GM18873 (cell line): ENCODE data around the gene PBRM1.
"Not testable (repeated sequence)": the region's sequence is repeated elsewhere in the genome, so short reads cannot be mapped to it uniquely, and the experiment has no call there.

ENCODE experiments used
- ATAC-seq: cut with Tn5 transposase; IDR thresholded peaks from one replicate; pipeline ENCODE4 v1.9.1; 2021; ENCODE audit warnings: mild to moderate bottlenecking, moderate library complexity, moderate number of reproducible peaks; ENCODE audit not compliant: unreplicated experiment, low FRiP score

The PBRM1 gene

GRCh38 chr3:52527732-52528585, 157.8 kb downstream of the PBRM1 start:
- ATAC-seq = no peak

- no peak for ATAC-seq
Measured at GRCh38 chr3:52527039-52527731, 158.5 kb downstream of the PBRM1 start.

- not testable (repeated sequence) for ATAC-seq
Measured at GRCh38 chr3:52526671-52527038, 159.1 kb downstream of the PBRM1 start.

- no peak for ATAC-seq
Measured at GRCh38 chr3:52525680-52526561, 159.8 kb downstream of the PBRM1 start.

- no peak for ATAC-seq
Measured at GRCh38 chr3:52524752-52525679, 160.7 kb downstream of the PBRM1 start.

GRCh38 chr3:52524258-52524751, 161.4 kb downstream of the PBRM1 start:
- ATAC-seq = no peak

- ATAC-seq = no peak
Measured at GRCh38 chr3:52523386-52524257, 162.1 kb downstream of the PBRM1 start.

- no peak for ATAC-seq
Measured at GRCh38 chr3:52522651-52523251, 163.0 kb downstream of the PBRM1 start.

GRCh38 chr3:52521881-52522650, 163.6 kb downstream of the PBRM1 start:
- ATAC-seq = no peak

- no peak for ATAC-seq
Measured at GRCh38 chr3:52521488-52521824, 164.3 kb downstream of the PBRM1 start.

- ATAC-seq = no peak
Measured at GRCh38 chr3:52520716-52521487, 164.8 kb downstream of the PBRM1 start.

- no peak for ATAC-seq
Measured at GRCh38 chr3:52520141-52520667, 165.5 kb downstream of the PBRM1 start.

GRCh38 chr3:52519445-52520140, 166.1 kb downstream of the PBRM1 start:
- no peak for ATAC-seq

GRCh38 chr3:52518723-52519444, 166.8 kb downstream of the PBRM1 start:
- no peak for ATAC-seq
